ENCODE measurements around the gene CDK6. TPM values are rescaled to one million over a fixed set of nuclear protein-coding genes. Genes with fewer than 3 reads are reported as not detected.
A peak's percentile ranks its signal among the peaks of the same experiment; 100 is the strongest.

CDK6 gene
- total and polyA plus RNA-seq, 10 of the 15 experiments (the other 5 are each of a cell fraction or from before 2014, with no cell fraction given) = 8.0 to 118 (median 45.8) TPM

GRCh38 chr7:92833766-92834506 is 2.4 kb downstream of the CDK6 start (continued):
- no peak for TF ChIP-seq ATF2 (IDR thresholded peaks at IDR 0.05; ENCODE audit: low read length)
- TF ChIP-seq SUPT20H (IDR thresholded peaks at IDR 0.05; ENCODE audit: borderline replicate concordance, control insufficient read depth, low read depth, low read length) = no peak
- TF ChIP-seq ZNF687 (IDR thresholded peaks at IDR 0.05) = no peak
- no peak for TF ChIP-seq SPI1 (IDR thresholded peaks at IDR 0.05; ENCODE audit: borderline replicate concordance, insufficient read depth, low read depth, low read length)
- TF ChIP-seq ZBED1 (IDR thresholded peaks at IDR 0.05; ENCODE audit: borderline replicate concordance) = no peak
- TF ChIP-seq KLF5 (IDR thresholded peaks at IDR 0.05; ENCODE audit: partially characterized antibody) = no peak
- TF ChIP-seq JUND (IDR thresholded peaks at IDR 0.05; ENCODE audit: low read depth, low read length) = no peak
- TF ChIP-seq PAX5 (IDR thresholded peaks at IDR 0.05; ENCODE audit: borderline replicate concordance, low read depth, low read length) = peak; percentile 21; the same call in 1 of the 2 replicates
- TF ChIP-seq MLLT1 (IDR thresholded peaks at IDR 0.05) = peak; percentile 42; the same call in 1 of the 2 replicates
- no peak for TF ChIP-seq ZZZ3 (IDR thresholded peaks at IDR 0.05; ENCODE audit: control insufficient read depth, insufficient read length, low read depth)
- no peak; the same call in 1 of the 2 replicates for TF ChIP-seq POLR2AphosphoS5 (IDR thresholded peaks at IDR 0.05; ENCODE audit: low read length)
- 0 out of 2 replicates have a peak, but pooled peaks have one; percentile 36 for TF ChIP-seq ATF7 (IDR thresholded peaks at IDR 0.05; ENCODE audit: low read depth)
- TF ChIP-seq HCFC1 (IDR thresholded peaks at IDR 0.05; ENCODE audit: low read length) = 0 out of 2 replicates have a peak, but pooled peaks have one; percentile 18
- TF ChIP-seq LARP7 (IDR thresholded peaks at IDR 0.05) = peak; percentile 40; the same call in 1 of the 2 replicates
- no peak for TF ChIP-seq CHD4 (IDR thresholded peaks at IDR 0.05)
- no peak for TF ChIP-seq MEF2A (IDR thresholded peaks at IDR 0.05; ENCODE audit: insufficient read depth, low read depth, low read length)
- TF ChIP-seq CTCF (IDR thresholded peaks at IDR 0.05 in 2 of 3, conservative IDR thresholded peaks at IDR 0.05 in 1 of 3; ENCODE audit: control insufficient read depth in 2 of 3, extremely low read depth in 1 of 3, insufficient read depth in 1 of 3, low read depth in 3 of 3, low read length in 3 of 3) = peak in 2 of 3 experiments; percentile 37 to 52; a peak in 3 of 6 replicates
- peak; percentile 64 for TF ChIP-seq CREB1 (IDR thresholded peaks at IDR 0.05; ENCODE audit: low read depth)
- TF ChIP-seq SIN3A (IDR thresholded peaks at IDR 0.05; ENCODE audit: low read depth, low read length) = no peak; the same call in 1 of the 2 replicates

Measured in GM12878 (cell line).